Central memory CD4-positive, alpha-beta T cell (primary cell): ENCODE results near the gene PFDN6.
"Not testable (repeated sequence)": the region's sequence is repeated elsewhere in the genome, so short reads cannot be mapped to it uniquely, and the experiment has no call there.

Source experiments
- DNase-seq: peaks from one replicate; pipeline ENCODE4 v3.0.0; 2022
- total RNA-seq, 3 experiments: gene quantifications; one replicate each; lab custom pipeline; 2026; lab: John Stamatoyannopoulos, UW

Gene PFDN6
- total RNA-seq: 19.5 to 65.0 (median 21.0) reads per million in 3 experiments

DNA sequence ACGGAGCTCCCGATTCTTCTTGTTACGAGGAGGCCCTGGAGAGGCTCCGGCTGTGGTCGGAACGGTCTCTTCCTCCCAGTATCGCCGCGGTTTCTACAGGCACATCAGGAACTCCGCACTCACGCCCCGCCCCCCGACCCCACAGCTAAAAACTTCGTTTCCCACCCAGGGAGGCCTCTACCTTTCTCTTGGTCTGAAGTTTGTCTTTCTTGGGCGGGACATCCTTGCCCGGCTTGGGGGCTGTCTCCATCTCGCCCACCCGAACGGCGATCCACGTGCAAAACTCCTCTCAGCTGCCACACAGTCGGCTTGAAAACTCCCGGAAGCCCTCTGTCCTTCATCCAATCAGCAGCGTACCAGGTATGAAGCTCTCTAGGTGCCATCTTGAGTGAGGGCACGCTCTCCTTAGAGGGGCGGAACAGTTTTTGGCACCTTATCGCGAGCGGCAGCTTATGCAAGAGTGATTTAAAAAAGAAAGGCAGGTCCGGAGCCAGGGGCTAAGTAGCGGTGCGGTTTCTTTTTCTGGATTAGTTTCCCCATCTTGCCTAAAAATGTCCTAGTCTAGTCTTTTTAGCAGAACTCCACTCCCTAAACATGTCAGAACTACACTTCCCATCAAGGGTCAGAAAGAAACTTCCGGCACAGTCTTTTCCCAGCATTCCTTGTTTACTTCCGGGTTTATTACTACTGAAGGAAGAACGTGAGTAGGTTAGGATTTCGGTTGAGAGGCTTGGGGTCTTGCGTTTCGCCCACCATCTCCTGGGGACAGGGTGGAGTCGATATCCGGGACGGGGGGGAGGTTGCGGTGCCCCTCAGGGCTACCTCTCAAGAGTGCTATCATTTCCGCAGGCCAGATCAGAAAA lies at the start of gene PFDN6, which contains the start of gene WDR46:
Gene PFDN6 (plus strand): TSS at position 681 of the 863 bp plus-strand sequence. CDS start 256 bp downstream, outside the sequence.
Gene WDR46 (minus strand): TSS at position 319 of the 863 bp plus-strand sequence. CDS start 69 bp downstream, at position 250.
- peak; percentile 86 for DNase-seq

DNA sequence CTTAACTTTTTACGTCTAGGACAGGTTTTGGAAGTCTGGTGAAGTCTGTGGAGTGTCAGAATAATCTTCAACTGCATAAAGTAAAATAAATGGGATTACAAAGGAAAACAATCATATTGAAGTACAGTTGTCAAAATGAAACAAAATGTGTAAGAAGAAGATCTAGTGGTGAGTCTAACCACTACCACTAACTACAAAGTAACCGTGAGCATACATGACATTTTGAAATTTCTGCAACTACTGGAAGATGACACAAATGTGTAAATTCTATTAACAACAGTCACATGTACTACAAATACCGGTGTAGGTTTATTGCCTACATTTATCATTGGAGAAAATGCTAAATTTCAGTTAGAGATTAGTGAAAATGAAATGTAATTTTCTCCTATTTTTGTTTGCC lies 47.4 kb upstream of the PFDN6 start:
- no peak for DNase-seq

DNA sequence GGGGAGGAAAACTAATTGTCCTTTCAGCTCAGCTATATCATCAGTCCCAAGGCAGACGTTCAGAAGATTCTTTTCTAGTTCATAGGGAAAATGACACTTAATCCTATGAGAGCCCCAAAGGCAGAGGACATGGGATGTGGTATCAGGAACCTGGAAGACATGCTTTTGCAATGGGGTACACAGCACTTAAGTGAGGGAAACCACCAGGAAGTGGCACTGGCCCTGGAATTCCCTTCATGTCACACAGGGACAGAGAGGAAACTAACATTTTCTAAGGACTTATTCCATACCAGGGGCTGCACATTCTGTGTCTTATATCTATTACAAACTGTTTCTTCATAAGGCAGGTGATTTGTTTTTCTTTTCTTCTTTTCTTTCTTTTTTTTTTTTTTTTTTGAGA lies 45.9 kb upstream of the PFDN6 start:
- no peak for DNase-seq

DNA sequence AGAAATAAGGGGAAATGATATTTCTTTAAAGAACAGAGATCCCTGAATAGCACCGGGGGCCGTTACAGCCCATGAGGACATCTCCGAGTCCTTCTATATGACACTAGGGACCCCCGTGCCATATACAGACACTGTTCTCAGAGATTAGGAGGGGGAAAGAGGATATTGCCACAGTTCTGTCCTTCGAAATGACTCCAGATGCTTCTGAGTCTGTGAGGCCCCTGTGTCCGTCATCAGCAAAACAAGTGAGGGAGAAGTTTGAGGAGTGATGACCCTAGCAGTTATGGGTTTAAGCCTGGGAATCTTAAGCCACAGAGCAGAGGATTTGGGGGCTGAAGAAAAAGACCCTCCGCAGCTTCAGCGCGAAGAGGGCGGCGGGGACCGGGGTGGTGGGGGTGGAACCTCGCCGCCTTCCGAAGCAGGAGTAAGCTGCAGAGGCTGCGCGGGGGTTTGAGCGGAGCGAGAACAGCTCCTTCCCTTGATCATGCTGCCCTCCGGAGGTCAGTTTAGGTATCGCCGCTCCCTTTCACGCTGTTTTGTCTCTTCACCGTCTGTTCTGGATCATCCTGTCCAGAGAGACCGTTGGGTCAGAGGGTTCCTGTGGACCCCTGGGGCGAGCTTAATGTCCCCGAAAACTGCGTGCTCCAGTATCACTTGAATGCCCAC lies 41.3 kb upstream of the PFDN6 start:
- DNase-seq: peak; percentile 83

GRCh38 chr6:33248643-33248931 lies 40.8 kb upstream of the PFDN6 start:
- DNase-seq: no peak

DNA sequence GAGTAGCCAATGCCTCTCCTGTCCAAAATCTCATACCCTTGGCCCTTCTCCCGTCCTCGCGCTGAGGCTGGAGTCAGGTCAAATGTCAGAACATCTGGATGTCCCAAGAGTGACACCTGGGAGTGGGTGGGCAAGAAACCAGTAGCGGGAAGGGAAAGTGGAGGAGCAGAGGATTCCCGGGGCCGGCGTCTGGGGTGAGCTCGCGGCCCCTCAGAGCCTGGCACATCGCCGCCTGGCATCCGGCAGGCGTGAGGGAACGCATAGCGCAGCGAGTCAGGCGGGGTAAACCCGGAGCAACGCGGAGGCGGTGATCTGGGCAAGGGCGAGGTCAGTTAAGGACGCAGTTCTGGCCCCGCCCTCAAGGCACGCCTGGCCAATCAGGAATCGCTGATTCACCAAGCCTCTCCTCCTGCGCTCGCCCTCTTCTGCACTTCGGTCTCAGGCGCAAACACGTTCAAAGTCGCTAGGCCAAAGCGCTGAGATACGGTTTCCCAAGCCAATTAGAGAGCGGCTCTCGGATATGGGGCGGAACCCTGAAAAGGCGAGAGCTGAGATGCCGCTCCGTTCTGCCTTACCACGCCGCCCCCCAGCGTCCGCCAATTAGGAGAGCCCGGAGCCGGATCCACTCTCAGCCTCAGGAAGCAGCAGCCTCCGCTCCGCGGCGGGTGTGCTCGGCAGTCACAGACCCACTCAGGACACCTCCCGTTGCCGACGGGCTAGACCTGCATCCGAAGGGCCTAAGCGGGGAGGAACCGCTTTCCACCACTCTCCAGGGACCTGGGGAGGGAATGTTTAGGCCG lies 40.3 kb upstream of the PFDN6 start:
- peak; percentile 97 for DNase-seq

- DNase-seq: no peak
Measured at GRCh38 chr6:33249732-33250630, 39.4 kb upstream of the PFDN6 start.

DNA sequence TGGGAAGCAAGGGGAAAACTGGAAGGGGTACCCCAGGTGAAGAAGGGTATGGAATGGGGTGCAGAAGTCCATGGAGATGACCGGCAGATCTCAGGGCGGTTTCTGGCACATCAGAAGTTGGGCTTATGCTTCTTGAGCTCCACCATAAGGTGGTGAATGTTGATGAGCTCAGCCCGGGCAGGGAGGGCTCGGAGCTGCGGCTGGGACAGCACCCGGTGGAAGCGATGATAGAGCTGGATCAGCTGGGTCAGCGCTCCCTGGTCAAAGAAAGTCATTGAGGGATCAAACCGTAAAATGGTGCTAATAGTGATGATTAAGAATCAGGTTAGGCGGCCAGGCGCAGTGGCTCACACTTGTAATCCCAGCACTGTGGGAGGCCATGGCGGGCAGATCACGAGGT lies 38.7 kb upstream of the PFDN6 start:
- no peak for DNase-seq

- no peak for DNase-seq
Measured at GRCh38 chr6:33251395-33252012, 37.9 kb upstream of the PFDN6 start.

DNA sequence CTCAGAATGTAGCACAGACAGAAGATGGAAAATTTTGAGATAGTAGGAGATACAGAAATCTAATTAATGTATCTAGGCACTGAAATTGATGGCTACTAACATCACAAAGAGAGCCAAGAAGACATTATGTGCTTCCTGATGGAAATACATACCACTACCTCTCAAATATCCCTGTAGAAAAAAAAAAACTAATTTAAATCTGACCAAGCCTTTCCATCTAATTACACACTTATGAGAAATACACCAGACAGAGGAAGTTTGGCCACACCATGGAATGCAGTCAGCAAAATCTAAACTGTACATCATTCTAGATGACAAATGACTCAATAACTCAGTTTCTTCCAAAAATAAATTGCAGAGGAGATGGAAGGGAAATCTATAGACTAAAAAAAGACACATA lies 36.6 kb upstream of the PFDN6 start:
- no peak for DNase-seq

DNA sequence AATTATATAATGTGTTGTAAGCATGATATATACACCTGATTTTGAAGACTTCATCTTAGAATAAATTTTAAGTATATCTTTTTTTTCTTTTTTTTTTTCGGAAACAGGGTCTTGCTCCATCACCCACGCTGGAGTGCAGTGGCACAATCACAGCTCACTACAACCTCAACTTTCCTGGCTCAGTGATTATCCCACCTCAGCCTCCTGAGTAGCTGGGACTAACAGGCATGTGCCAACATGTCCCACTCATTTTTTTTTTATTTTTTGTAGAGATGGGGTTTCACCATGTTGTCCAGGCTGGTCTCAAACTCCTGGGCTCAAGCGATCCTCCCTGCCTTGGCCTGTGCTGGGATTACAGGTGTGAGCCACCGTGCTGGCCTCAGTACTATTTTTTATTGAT lies 34.8 kb upstream of the PFDN6 start:
- no peak for DNase-seq

- no peak for DNase-seq
Measured at GRCh38 chr6:33259032-33259431, 30.4 kb upstream of the PFDN6 start.

- DNase-seq: not testable (repeated sequence)
Measured at GRCh38 chr6:33262490-33262889, 26.9 kb upstream of the PFDN6 start.

GRCh38 chr6:33264015-33264414 lies 25.4 kb upstream of the PFDN6 start:
- no peak for DNase-seq

DNA sequence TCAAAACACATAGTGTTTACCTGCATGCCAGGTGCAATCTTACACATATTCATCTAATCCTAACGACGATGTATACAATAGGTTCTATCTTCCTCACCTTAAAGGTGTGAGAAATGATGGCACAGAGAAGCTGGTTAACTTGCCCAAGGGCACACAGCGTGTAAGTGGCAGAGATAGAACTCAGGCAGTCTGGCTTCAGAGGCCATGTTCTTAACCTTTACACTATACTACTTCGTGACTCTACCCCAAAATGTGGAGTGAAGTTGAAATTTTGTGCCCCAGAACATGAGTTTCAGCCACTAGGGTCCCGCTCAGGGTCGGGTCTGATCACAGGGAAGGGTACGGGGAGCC lies 18.3 kb upstream of the PFDN6 start:
- DNase-seq: no peak

GRCh38 chr6:33271468-33272274 lies 17.7 kb upstream of the PFDN6 start, which contains the start of the genes RPS18 and VPS52:
Gene RPS18, plus strand, starts transcription at chr6:33272075. Its CDS starts 45 bp downstream, at chr6:33272120.
Gene VPS52, minus strand, starts transcription at chr6:33271876. Its CDS starts 201 bp downstream, at chr6:33271675.
- DNase-seq: peak; percentile 95

GRCh38 chr6:33272275-33273128 lies 16.9 kb upstream of the PFDN6 start:
- no peak for DNase-seq

- no peak for DNase-seq
Measured at GRCh38 chr6:33273129-33273923, 16.1 kb upstream of the PFDN6 start.
